ENCODE results near the gene TRIM34. TPM values are rescaled to one million over a fixed set of nuclear protein-coding genes. Genes with fewer than 3 reads are reported as not detected.
"Not testable (repeated sequence)": the region's sequence is repeated elsewhere in the genome, so short reads cannot be mapped to it uniquely, and the experiment has no call there.

The TRIM34 gene
- polyA plus RNA-seq, 1 donor (not counting 4 experiments of a cell fraction or from before 2014, with no cell fraction given), result 20.5 TPM

- H3K27ac ChIP-seq (ENCODE audit: control insufficient read depth, insufficient read depth, low read length), result no peak overlapping the region
- no peak overlapping the region for H2AFZ ChIP-seq (ENCODE audit: control insufficient read depth, low read length)
- FAIRE-seq (no peak), DNase-seq (ENCODE audit: low read depth, low spot score) (no peak)
- no peak for TF ChIP-seq EZH2 (IDR thresholded peaks at IDR 0.05; ENCODE audit: low read length)
- no peak for TF ChIP-seq CTCF (optimal IDR thresholded peaks at IDR 0.05 in 1 of 3, IDR thresholded peaks at IDR 0.05 in 1 of 3, conservative IDR thresholded peaks at IDR 0.05 in 1 of 3; ENCODE audit: extremely low read depth in 1 of 3, insufficient read depth in 2 of 3, low read length in 3 of 3)
- no peaks in the 10 kb centered on the region for H3K79me2 ChIP-seq (ENCODE audit: control insufficient read depth, insufficient read depth, low read length)
- H3K36me3 ChIP-seq (ENCODE audit: control insufficient read depth in 2 of 2, extremely low read depth in 1 of 2, insufficient read depth in 2 of 2, low read length in 2 of 2), result no peaks in the 10 kb centered on the region
- dilution Hi-C loops (cut with MboI; ENCODE audit: extremely low pct_ligation_motif_present, low sequenced_read_pairs), result no loop called here
- H3K27me3 ChIP-seq (ENCODE audit: control insufficient read depth, extremely low read depth, insufficient read depth, low read length), result no peaks in the 10 kb centered on the region
- no peaks in the 10 kb centered on the region for H3K4me1 ChIP-seq (ENCODE audit: control insufficient read depth, extremely low read depth, insufficient read depth, low read length)
- no peak overlapping the region for H3K9ac ChIP-seq (ENCODE audit: control insufficient read depth, extremely low read depth, insufficient read depth, low read length)
- no peak overlapping the region for H3K4me3 ChIP-seq (ENCODE audit: control insufficient read depth in 2 of 3, extremely low read depth in 1 of 3, insufficient read depth in 2 of 3, low read depth in 1 of 3, low read length in 3 of 3)
- no peaks in the 10 kb centered on the region for H3K9me1 ChIP-seq (ENCODE audit: control insufficient read depth, extremely low read depth, insufficient read depth, low read length)
- H4K20me1 ChIP-seq (ENCODE audit: control insufficient read depth, extremely low read depth, insufficient read depth, low read length), result no peaks in the 10 kb centered on the region
- no peaks in the 10 kb centered on the region for H3K9me3 ChIP-seq (ENCODE audit: control insufficient read depth, low read depth, low read length)
- no peak overlapping the region for H3K4me2 ChIP-seq (ENCODE audit: control insufficient read depth, extremely low read depth, insufficient read depth, low read depth, low read length)
These were observed 21.3 kb downstream of the TRIM34 start for GRCh38 chr11:5646139-5646538.

- Histone ChIP-seq H3K4me1 (ENCODE audit: control insufficient read depth, extremely low read depth, insufficient read depth, low read length) (no peaks in the 10 kb centered on the region), H3K36me3 (ENCODE audit: control insufficient read depth in 2 of 2, extremely low read depth in 1 of 2, insufficient read depth in 2 of 2, low read length in 2 of 2) (no peaks in the 10 kb centered on the region), H3K79me2 (ENCODE audit: control insufficient read depth, insufficient read depth, low read length) (no peaks in the 10 kb centered on the region), H3K9me1 (ENCODE audit: control insufficient read depth, extremely low read depth, insufficient read depth, low read length) (no peaks in the 10 kb centered on the region), H3K4me3 (ENCODE audit: control insufficient read depth in 2 of 3, extremely low read depth in 1 of 3, insufficient read depth in 2 of 3, low read depth in 1 of 3, low read length in 3 of 3) (no peak overlapping the region), H3K9me3 (ENCODE audit: control insufficient read depth, low read depth, low read length) (no peaks in the 10 kb centered on the region), H4K20me1 (ENCODE audit: control insufficient read depth, extremely low read depth, insufficient read depth, low read length) (no peaks in the 10 kb centered on the region), H3K4me2 (ENCODE audit: control insufficient read depth, extremely low read depth, insufficient read depth, low read depth, low read length) (no peak overlapping the region), H2AFZ (ENCODE audit: control insufficient read depth, low read length) (no peak overlapping the region), H3K27me3 (ENCODE audit: control insufficient read depth, extremely low read depth, insufficient read depth, low read length) (no peaks in the 10 kb centered on the region), H3K9ac (ENCODE audit: control insufficient read depth, extremely low read depth, insufficient read depth, low read length) (no peak overlapping the region), H3K27ac (ENCODE audit: control insufficient read depth, insufficient read depth, low read length) (no peak overlapping the region)
- FAIRE-seq (no peak), DNase-seq (ENCODE audit: low read depth, low spot score) (no peak)
- TF ChIP-seq CTCF (optimal IDR thresholded peaks at IDR 0.05 in 1 of 3, IDR thresholded peaks at IDR 0.05 in 1 of 3, conservative IDR thresholded peaks at IDR 0.05 in 1 of 3; ENCODE audit: extremely low read depth in 1 of 3, insufficient read depth in 2 of 3, low read length in 3 of 3) (no peak), EZH2 (IDR thresholded peaks at IDR 0.05; ENCODE audit: low read length) (no peak)
- dilution Hi-C loops (cut with MboI; ENCODE audit: extremely low pct_ligation_motif_present, low sequenced_read_pairs), result no loop called here
These were observed 30.7 kb downstream of the TRIM34 start for GRCh38 chr11:5655474-5655873.

- dilution Hi-C loops (cut with MboI; ENCODE audit: extremely low pct_ligation_motif_present, low sequenced_read_pairs); H3K27ac ChIP-seq (ENCODE audit: control insufficient read depth, insufficient read depth, low read length): not testable (repeated sequence)
These were observed 32.2 kb downstream of the TRIM34 start for GRCh38 chr11:5656956-5657355.

More at GRCh38 chr11:5656956-5657355, 32.2 kb downstream of the TRIM34 start:
- not testable (repeated sequence) for H3K9me1 ChIP-seq (ENCODE audit: control insufficient read depth, extremely low read depth, insufficient read depth, low read length); H2AFZ ChIP-seq (ENCODE audit: control insufficient read depth, low read length); H4K20me1 ChIP-seq (ENCODE audit: control insufficient read depth, extremely low read depth, insufficient read depth, low read length); H3K4me3 ChIP-seq (ENCODE audit: control insufficient read depth in 2 of 3, extremely low read depth in 1 of 3, insufficient read depth in 2 of 3, low read depth in 1 of 3, low read length in 3 of 3); H3K9ac ChIP-seq (ENCODE audit: control insufficient read depth, extremely low read depth, insufficient read depth, low read length); DNase-seq (ENCODE audit: low read depth, low spot score); H3K9me3 ChIP-seq (ENCODE audit: control insufficient read depth, low read depth, low read length); H3K79me2 ChIP-seq (ENCODE audit: control insufficient read depth, insufficient read depth, low read length); H3K27me3 ChIP-seq (ENCODE audit: control insufficient read depth, extremely low read depth, insufficient read depth, low read length); H3K4me1 ChIP-seq (ENCODE audit: control insufficient read depth, extremely low read depth, insufficient read depth, low read length); H3K36me3 ChIP-seq (ENCODE audit: control insufficient read depth in 2 of 2, extremely low read depth in 1 of 2, insufficient read depth in 2 of 2, low read length in 2 of 2); FAIRE-seq; H3K4me2 ChIP-seq (ENCODE audit: control insufficient read depth, extremely low read depth, insufficient read depth, low read depth, low read length)

Measured in keratinocyte (primary cell).